ENCODE measurements around the gene SESN3.

GRCh38 chr11:95145430-95146060, 85.5 kb downstream of the SESN3 start:
- TF ChIP-seq ZNF384 (IDR thresholded peaks at IDR 0.05) (no peak), LEF1 (IDR thresholded peaks at IDR 0.05; ENCODE audit: borderline replicate concordance) (no peak), HDGF (IDR thresholded peaks at IDR 0.05; ENCODE audit: borderline replicate concordance) (no peak)

Measured in HEK293T (cell line).